Pancreas (tissue), 10 donors: Measurements from ENCODE around the gene C17orf67. TPM values are rescaled to one million over a fixed set of nuclear protein-coding genes. Genes with fewer than 3 reads are reported as not detected.

Experiments used
- ATAC-seq, 4 donors: fragments of 200-7000 bp; cut with Tn5 transposase; one replicate each; pipeline versions ENCODE4 v1.8.0 to v1.9.1; 2020; ENCODE audit warnings: mild to moderate bottlenecking in 4 of 4, moderate library complexity in 4 of 4
- DNase-seq, 6 donors: peaks; one replicate each; pipeline ENCODE4 v3.0.0-alpha.2; 2020
- FAIRE-seq: peaks from 2 replicates; lab custom pipeline; 2012; peaks lifted over from hg19 to GRCh38; lab: Jason Lieb, UNC
- H3K27ac ChIP-seq, 4 donors: fragments of 200-600 bp; sonication (generic); 1 replicate in 3 of 4; 2 replicates in 1 of 4; pipeline versions ENCODE4 v1.5.0 to v1.8.0; 2020
- H3K27me3 ChIP-seq, 4 donors: fragments of 200-600 bp; one replicate each; pipeline ENCODE4 v1.8.0; 2021
- H3K36me3 ChIP-seq, 3 donors: fragments of 200-600 bp; sonication (generic) in 1 of 3; one replicate each; pipeline versions ENCODE4 v1.5.0 to v1.8.0; 2020 to 2021
- H3K4me1 ChIP-seq, 3 donors: fragments of 200-600 bp; one replicate each; pipeline ENCODE4 v1.8.0; 2021
- H3K4me3 ChIP-seq, 4 donors: fragments of 200-600 bp; sonication (generic) in 2 of 4; one replicate each; pipeline versions ENCODE4 v1.5.0 to v1.8.0; 2020 to 2021
- H3K9me3 ChIP-seq, 4 donors: fragments of 200-600 bp; one replicate each; pipeline ENCODE4 v1.8.0; 2021
- WGBS, 2 donors: extraction: QIAGEN DNeasy Blood & Tissue Kit; methylation state at CpG; one replicate each; pipeline ENCODE4 v1.1.7; 2013; 5-methylcytosine and 5-hydroxymethylcytosine counted together
- intact Hi-C, 3 donors: fragments of 100-400 bp; cut with DNase I; formaldehyde crosslinking; loops; one replicate each; pipeline versions ENCODE4 v1.11.1 to v1.14.2; 2022
- polyA plus RNA-seq, 2 donors: library from polyadenylated mRNA; stranded (reverse); fragments of 200-250 nt; gene quantifications; one replicate each; pipeline ENCODE4 v1.2.3, GENCODE V29; 2013
- total RNA-seq, 6 donors: library from RNA; stranded (reverse); fragmentation: NEBNext Ultra II Directional in 4 of 6; extraction: Animal tissue kit (Norgen Biotek cat#: 25700) in 4 of 6; gene quantifications; one replicate each; pipeline versions ENCODE4 v1.2.1 to v1.2.4, GENCODE V29; 2021 to 2023
- TF ChIP-seq, protein P1 (sequence below), 4 donors: fragments of 200-600 bp; sonication (generic) in 3 of 4; IDR thresholded peaks; one replicate each; pipeline versions ENCODE4 v1.5.0 to v1.8.0; 2021; ENCODE audit warnings: antibody characterized with exemption in 4 of 4
- donor health status: healthy with polysubstance abuse.
- donor health status: DM: no; HTN: no; CAD: no; lungs with moderate emphysema.
- donor health status: DM: no; HTN: no; CAD: no.
- donor health status: control.
- donor health status: control.
- donor health status: Bipolar disorder and iron deficiency.
- donor health status: DM: yes; HTN: yes; CAD: no.
- donor health status: DM: no; HTN: no; CAD: no.
- donor health status: DM: no; HTN: no; CAD: no.
- donor health status: DM: yes; HTN: yes; CAD: no.

The C17orf67 gene
- total and polyA plus RNA-seq, 8 donors: 1.0 to 9.6 (median 1.8) TPM

DNA sequence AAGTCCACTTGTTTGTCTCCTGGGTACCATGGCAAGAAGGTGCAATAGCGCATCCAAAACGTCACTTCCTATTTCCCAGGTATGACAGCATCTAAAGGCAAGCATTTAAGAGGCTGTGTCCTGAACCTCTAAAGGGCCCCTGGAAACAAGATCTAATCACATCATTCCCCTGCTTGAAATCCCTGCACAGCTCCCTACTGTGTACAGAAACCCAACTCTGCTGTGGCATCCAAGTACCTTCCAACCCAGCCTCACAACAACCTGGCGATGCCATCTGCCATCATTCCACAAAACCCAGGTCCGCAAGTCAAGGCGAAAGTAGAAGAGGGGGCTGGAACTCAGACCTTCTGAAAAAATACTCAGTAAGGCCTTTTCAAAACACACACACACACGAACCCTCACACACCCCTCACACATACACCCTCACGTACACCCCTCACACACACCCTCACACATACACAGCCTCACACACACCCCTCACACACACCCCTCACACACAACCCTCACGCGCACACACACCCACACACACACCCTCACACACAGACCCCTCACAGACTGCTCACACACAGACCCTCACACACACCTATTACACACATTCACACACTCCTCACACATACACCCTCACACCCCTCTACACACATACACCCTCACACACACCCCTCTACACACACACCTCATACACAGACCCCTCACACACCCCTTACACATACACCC, 24.5 kb downstream of the C17orf67 start:
- H3K27ac ChIP-seq: no peak overlapping the region
- TF ChIP-seq, protein P1, sequence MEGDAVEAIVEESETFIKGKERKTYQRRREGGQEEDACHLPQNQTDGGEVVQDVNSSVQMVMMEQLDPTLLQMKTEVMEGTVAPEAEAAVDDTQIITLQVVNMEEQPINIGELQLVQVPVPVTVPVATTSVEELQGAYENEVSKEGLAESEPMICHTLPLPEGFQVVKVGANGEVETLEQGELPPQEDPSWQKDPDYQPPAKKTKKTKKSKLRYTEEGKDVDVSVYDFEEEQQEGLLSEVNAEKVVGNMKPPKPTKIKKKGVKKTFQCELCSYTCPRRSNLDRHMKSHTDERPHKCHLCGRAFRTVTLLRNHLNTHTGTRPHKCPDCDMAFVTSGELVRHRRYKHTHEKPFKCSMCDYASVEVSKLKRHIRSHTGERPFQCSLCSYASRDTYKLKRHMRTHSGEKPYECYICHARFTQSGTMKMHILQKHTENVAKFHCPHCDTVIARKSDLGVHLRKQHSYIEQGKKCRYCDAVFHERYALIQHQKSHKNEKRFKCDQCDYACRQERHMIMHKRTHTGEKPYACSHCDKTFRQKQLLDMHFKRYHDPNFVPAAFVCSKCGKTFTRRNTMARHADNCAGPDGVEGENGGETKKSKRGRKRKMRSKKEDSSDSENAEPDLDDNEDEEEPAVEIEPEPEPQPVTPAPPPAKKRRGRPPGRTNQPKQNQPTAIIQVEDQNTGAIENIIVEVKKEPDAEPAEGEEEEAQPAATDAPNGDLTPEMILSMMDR (IDR thresholded peaks at IDR 0.05): no peak
- 87 to 94% methylated on average over 9 of the region's 9 CpGs for WGBS, 2 donors
- FAIRE-seq (no peak), ATAC-seq (no peak), DNase-seq (no peak)
- no peaks in the 10 kb centered on the region for H3K36me3 ChIP-seq
- no peaks in the 10 kb centered on the region for H3K4me1 ChIP-seq
- no peak overlapping the region for H3K4me3 ChIP-seq
- H3K9me3 ChIP-seq: no peaks in the 10 kb centered on the region
- intact Hi-C loops: no loop called here
- H3K27me3 ChIP-seq: no peaks in the 10 kb centered on the region

GRCh38 chr17:56808503-56808902, 25.2 kb downstream of the C17orf67 start:
- no peak overlapping the region for H3K4me3 ChIP-seq
- FAIRE-seq: no peak
- no peak for DNase-seq
- H3K27ac ChIP-seq: no peak overlapping the region
- WGBS, 2 donors: 83 to 85% methylated on average over 3 of the region's 3 CpGs
- H3K9me3 ChIP-seq: no peaks in the 10 kb centered on the region
- no peaks in the 10 kb centered on the region for H3K36me3 ChIP-seq
- ATAC-seq: no peak
- no peaks in the 10 kb centered on the region for H3K4me1 ChIP-seq
- TF ChIP-seq, protein P1 (IDR thresholded peaks at IDR 0.05): no peak
- intact Hi-C loops: no loop called here
- H3K27me3 ChIP-seq: no peaks in the 10 kb centered on the region

- intact Hi-C loops: no loop called here
- no peaks in the 10 kb centered on the region for H3K9me3 ChIP-seq
- ATAC-seq: no peak
- no peaks in the 10 kb centered on the region for H3K27me3 ChIP-seq
- FAIRE-seq: no peak
- TF ChIP-seq, protein P1 (IDR thresholded peaks at IDR 0.05): no peak
- H3K36me3 ChIP-seq: no peaks in the 10 kb centered on the region
- no peaks in the 10 kb centered on the region for H3K4me1 ChIP-seq
- 96 to 100% methylated on average over 3 of the region's 3 CpGs for WGBS, 2 donors
- no peak for DNase-seq
- H3K4me3 ChIP-seq: no peak overlapping the region
- H3K27ac ChIP-seq: no peak overlapping the region
Observed at GRCh38 chr17:56807723-56808122, 26.0 kb downstream of the C17orf67 start.

- no peaks in the 10 kb centered on the region for H3K36me3 ChIP-seq
- no peak for FAIRE-seq
- WGBS, 2 donors: 80 to 87% methylated on average over 4 of the region's 4 CpGs
Observed at GRCh38 chr17:56806949-56807348, 26.8 kb downstream of the C17orf67 start.

DNA sequence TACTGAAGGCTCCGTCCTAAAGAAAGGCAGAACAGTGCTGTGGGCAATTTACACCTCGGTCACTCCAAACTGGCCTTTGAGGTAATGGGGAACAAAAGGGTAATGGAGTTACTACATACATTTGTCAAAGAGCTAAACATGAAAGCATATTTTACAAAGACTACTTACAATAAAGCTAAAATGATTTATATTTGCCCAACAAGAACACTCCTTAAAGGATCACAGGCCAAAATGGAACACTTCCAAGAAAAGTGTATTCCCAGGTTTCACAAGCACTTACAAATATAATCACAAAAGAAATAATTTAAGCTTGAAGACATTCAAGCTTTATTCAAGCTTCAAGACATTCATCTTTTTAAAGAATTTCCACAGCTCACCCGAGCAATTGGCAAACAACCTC, 29.3 kb downstream of the C17orf67 start:
- TF ChIP-seq, protein P1 (IDR thresholded peaks at IDR 0.05): no peak
- H3K27ac ChIP-seq: no peak overlapping the region
- FAIRE-seq (no peak), ATAC-seq (no peak), DNase-seq (no peak)
- no peak overlapping the region for H3K4me3 ChIP-seq
- 89 to 98% methylated on average over 3 of the region's 3 CpGs for WGBS, 2 donors
- H3K9me3 ChIP-seq: no peaks in the 10 kb centered on the region
- no peaks in the 10 kb centered on the region for H3K4me1 ChIP-seq
- intact Hi-C loops: no loop called here
- no peaks in the 10 kb centered on the region for H3K36me3 ChIP-seq
- no peaks in the 10 kb centered on the region for H3K27me3 ChIP-seq

More at GRCh38 chr17:56806949-56807348, 26.8 kb downstream of the C17orf67 start:
- Histone ChIP-seq H3K9me3 (no peaks in the 10 kb centered on the region), H3K27ac (no peak overlapping the region), H3K4me1 (no peaks in the 10 kb centered on the region), H3K27me3 (no peaks in the 10 kb centered on the region), H3K4me3 (no peak overlapping the region)
- DNase-seq (no peak), ATAC-seq (no peak)
- TF ChIP-seq, protein P1 (IDR thresholded peaks at IDR 0.05): no peak
- intact Hi-C loops: no loop called here
